NCI-H128 (cell line): ENCODE results near the gene ZNF680.
"Not testable (repeated sequence)": the region's sequence is repeated elsewhere in the genome, so short reads cannot be mapped to it uniquely, and the experiment has no call there.

ENCODE experiments used
- DNase-seq: peaks from one replicate; lab custom pipeline; 2025; ENCODE audit not compliant: unreplicated experiment; lab: John Stamatoyannopoulos, UW

Gene ZNF680

GRCh38 chr7:64562626-64563278, at the start of gene ZNF680:
ZNF680 (minus strand) TSS chr7:64563071; CDS start chr7:64562954, 117 bp downstream.
- peak; percentile 91 for DNase-seq

GRCh38 chr7:64612452-64612851, 49.6 kb upstream of the ZNF680 start:
- DNase-seq = no peak

- no peak for DNase-seq
Measured at GRCh38 chr7:64611717-64612116, 48.8 kb upstream of the ZNF680 start.

GRCh38 chr7:64610997-64611396, 48.1 kb upstream of the ZNF680 start:
- no peak for DNase-seq

GRCh38 chr7:64608116-64608910, 45.4 kb upstream of the ZNF680 start:
- no peak for DNase-seq

GRCh38 chr7:64606385-64606784, 43.5 kb upstream of the ZNF680 start:
- no peak for DNase-seq

- no peak for DNase-seq
Measured at GRCh38 chr7:64603271-64603670, 40.4 kb upstream of the ZNF680 start.

GRCh38 chr7:64602518-64602917, 39.6 kb upstream of the ZNF680 start:
- DNase-seq = no peak

GRCh38 chr7:64602086-64602485, 39.2 kb upstream of the ZNF680 start:
- DNase-seq = no peak

- DNase-seq = no peak
Measured at GRCh38 chr7:64599359-64599758, 36.5 kb upstream of the ZNF680 start.

GRCh38 chr7:64590971-64591370, 28.1 kb upstream of the ZNF680 start:
- DNase-seq = no peak

- DNase-seq = no peak
Measured at GRCh38 chr7:64581926-64582894, 19.3 kb upstream of the ZNF680 start.

- no peak for DNase-seq
Measured at GRCh38 chr7:64581391-64581790, 18.5 kb upstream of the ZNF680 start.

GRCh38 chr7:64574540-64575099, 11.7 kb upstream of the ZNF680 start:
- DNase-seq = no peak

- DNase-seq = not testable (repeated sequence)
Measured at GRCh38 chr7:64570284-64570605, 7.4 kb upstream of the ZNF680 start.

GRCh38 chr7:64569372-64570283, 6.8 kb upstream of the ZNF680 start:
- DNase-seq = not testable (repeated sequence)

- no peak for DNase-seq
Measured at GRCh38 chr7:64562256-64562625, 630 bp downstream of the ZNF680 start.

GRCh38 chr7:64559206-64559605, 3.7 kb downstream of the ZNF680 start:
- DNase-seq = no peak

GRCh38 chr7:64558781-64559180, 4.1 kb downstream of the ZNF680 start:
- no peak for DNase-seq

GRCh38 chr7:64558323-64558705, 4.6 kb downstream of the ZNF680 start:
- DNase-seq = no peak
